Neuronal stem cell (in vitro differentiated cells): Measurements from ENCODE around the gene RASL12.
"Not testable (repeated sequence)": the region's sequence is repeated elsewhere in the genome, so short reads cannot be mapped to it uniquely, and the experiment has no call there.

Experiments used
- DNase-seq: peaks from one replicate; pipeline ENCODE4 v3.0.0-alpha.2; 2013; ENCODE audit warnings: low spot score
- H2AFZ ChIP-seq: one replicate; pipeline ENCODE4 v1.6.1; 2013; ENCODE audit warnings: mild to moderate bottlenecking, low read length, inconsistent platforms
- H2AK5ac ChIP-seq: 2 replicates; pipeline ENCODE4 v1.6.1; 2013; ENCODE audit warnings: low read depth, mild to moderate bottlenecking, inconsistent platforms, low read length, moderate library complexity, mixed read lengths
- H2BK120ac ChIP-seq: 2 replicates; pipeline ENCODE4 v1.6.1; 2013; ENCODE audit warnings: low read depth, mild to moderate bottlenecking, inconsistent platforms, low read length, moderate library complexity, mixed read lengths
- H2BK12ac ChIP-seq: one replicate; pipeline ENCODE4 v1.6.1; 2013; ENCODE audit warnings: low read length, inconsistent platforms
- H2BK15ac ChIP-seq: 2 replicates; pipeline ENCODE4 v1.6.1; 2013; ENCODE audit warnings: mild to moderate bottlenecking, low read length, inconsistent platforms, mixed read lengths
- H2BK5ac ChIP-seq: one replicate; pipeline ENCODE4 v1.6.1; 2013; ENCODE audit warnings: inconsistent platforms, mild to moderate bottlenecking, low read length, moderate library complexity
- H3K14ac ChIP-seq: one replicate; pipeline ENCODE4 v1.6.1; 2013; ENCODE audit warnings: low read length, inconsistent platforms
- H3K18ac ChIP-seq: 2 replicates; pipeline ENCODE4 v1.6.1; 2013; ENCODE audit warnings: low read length, inconsistent platforms
- H3K23ac ChIP-seq: 2 replicates; pipeline ENCODE4 v1.6.1; 2013; ENCODE audit warnings: low read depth, mild to moderate bottlenecking, mixed read lengths, low read length, inconsistent platforms; ENCODE audit not compliant: poor library complexity
- H3K27ac ChIP-seq: replicated peaks from 3 replicates; pipeline ENCODE4 v1.5.1; 2013; ENCODE audit warnings: low read length, inconsistent platforms
- H3K27me3 ChIP-seq, 3 experiments: 2 replicates each; pipeline ENCODE4 v1.6.1; 2013; ENCODE audit warnings: low read length in 3 of 3, mild to moderate bottlenecking in 2 of 3, inconsistent platforms in 1 of 3, low read depth in 1 of 3, mixed read lengths in 1 of 3, moderate library complexity in 1 of 3; ENCODE audit not compliant: control insufficient read depth in 3 of 3, insufficient read depth in 3 of 3
- H3K36me3 ChIP-seq, 2 donors: replicated peaks in 1 of 2; 2 replicates each; pipeline ENCODE4 v1.6.1; 2013; ENCODE audit warnings: low read length in 2 of 2; ENCODE audit not compliant: control insufficient read depth in 2 of 2, insufficient read depth in 2 of 2
- H3K4ac ChIP-seq: 2 replicates; pipeline ENCODE4 v1.6.1; 2013; ENCODE audit warnings: inconsistent platforms, mild to moderate bottlenecking, low read length, moderate library complexity
- H3K4me1 ChIP-seq, 2 donors: 1 replicate in 1 of 2; 2 replicates in 1 of 2; pipeline ENCODE4 v1.6.1; 2013; ENCODE audit warnings: low read length in 2 of 2, low read depth in 1 of 2; ENCODE audit not compliant: control insufficient read depth in 2 of 2, insufficient read depth in 1 of 2
- H3K4me2 ChIP-seq: one replicate; pipeline ENCODE4 v1.6.1; 2013; ENCODE audit warnings: mild to moderate bottlenecking, low read length, inconsistent platforms; ENCODE audit not compliant: insufficient read depth, poor library complexity, severe bottlenecking
- H3K4me3 ChIP-seq, 2 donors: 2 replicates each; pipeline ENCODE4 v1.5.1; 2013; ENCODE audit warnings: low read length in 2 of 2, mild to moderate bottlenecking in 2 of 2, inconsistent platforms in 1 of 2, moderate library complexity in 1 of 2
- H3K79me1 ChIP-seq: one replicate; pipeline ENCODE4 v1.6.1; 2013; ENCODE audit warnings: low read depth, mild to moderate bottlenecking, inconsistent platforms, low read length, moderate library complexity
- H3K9ac ChIP-seq: one replicate; pipeline ENCODE4 v1.6.1; 2013; ENCODE audit warnings: mild to moderate bottlenecking, low read depth, low read length, inconsistent platforms; ENCODE audit not compliant: poor library complexity
- H3K9me3 ChIP-seq, 2 donors: replicated peaks in 1 of 2; 2 replicates each; pipeline versions ENCODE3 to v1.6.1; 2013; ENCODE audit warnings: low read length in 2 of 2, mild to moderate bottlenecking in 2 of 2, inconsistent platforms in 1 of 2, low read depth in 1 of 2, mixed read lengths in 1 of 2, moderate library complexity in 1 of 2; ENCODE audit not compliant: control insufficient read depth in 2 of 2, insufficient read depth in 1 of 2
- H4K8ac ChIP-seq: one replicate; pipeline ENCODE4 v1.6.1; 2013; ENCODE audit warnings: low read depth, mild to moderate bottlenecking, inconsistent platforms, low read length, moderate library complexity
- H4K91ac ChIP-seq: one replicate; pipeline ENCODE4 v1.6.1; 2013; ENCODE audit warnings: low read length, low read depth, mild to moderate bottlenecking, inconsistent platforms; ENCODE audit not compliant: poor library complexity
- WGBS, 2 donors: extraction: QIAGEN DNeasy Blood & Tissue Kit; methylation state at CpG; one replicate each; pipeline ENCODE4 v1.1.7; 2013; ENCODE audit warnings: missing lambda C conversion rate in 2 of 2, mixed read lengths in 1 of 2; ENCODE audit not compliant: insufficient read length in 2 of 2, insufficient replicate concordance in 1 of 2; ENCODE audit errors: extremely low coverage in 2 of 2; 5-methylcytosine and 5-hydroxymethylcytosine counted together

Gene RASL12

GRCh38 chr15:65101891-65102708, 34.3 kb upstream of the RASL12 start:
- peaks cover 0 to 3% of the 10 kb centered on the region in 2 donors for H3K4me1 ChIP-seq
- no peak overlapping the region for H2BK12ac ChIP-seq
- no peak overlapping the region for H3K4ac ChIP-seq
- H2AK5ac ChIP-seq = peak overlapping the region; percentile 61
- H3K23ac ChIP-seq = peak overlapping the region; percentile 82
- no peaks in the 10 kb centered on the region for H3K9me3 ChIP-seq
- peak overlapping the region; percentile 78 for H3K9ac ChIP-seq
- peak overlapping the region; percentile 80 for H3K18ac ChIP-seq
- H2AFZ ChIP-seq = no peak overlapping the region
- peaks cover 0 to 9% (median 0%) of the 10 kb centered on the region in 3 experiments for H3K27me3 ChIP-seq
- peak overlapping the region; percentile 79 for H3K4me2 ChIP-seq
- no peak for DNase-seq
- H3K79me1 ChIP-seq = peaks cover 2% of the 10 kb centered on the region
- peak overlapping the region; percentile 60 for H2BK15ac ChIP-seq
- H3K27ac ChIP-seq = no peak overlapping the region
- peak overlapping the region; percentile 86 for H3K14ac ChIP-seq
- H2BK5ac ChIP-seq = no peak overlapping the region
- no peak overlapping the region for H4K8ac ChIP-seq
- H2BK120ac ChIP-seq = no peak overlapping the region
- WGBS, 2 donors = no CpG with 5 or more reads among the region's 75 CpGs
- no peak overlapping the region for H4K91ac ChIP-seq
- H3K4me3 ChIP-seq = peak overlapping the region in 1 of 2 donors; percentile 71
- peaks cover 4 to 54% of the 10 kb centered on the region in 2 donors for H3K36me3 ChIP-seq

GRCh38 chr15:65101411-65101890, 33.7 kb upstream of the RASL12 start:
- Histone ChIP-seq H4K8ac (no peak overlapping the region), H4K91ac (no peak overlapping the region), H3K4me2 (peak overlapping the region; percentile 79), H3K18ac (peak overlapping the region; percentile 80), H2BK12ac (no peak overlapping the region), H2AK5ac (no peak overlapping the region), H2BK120ac (no peak overlapping the region), H3K9ac (no peak overlapping the region), H2BK15ac (no peak overlapping the region), H3K27ac (no peak overlapping the region), H3K27me3 (peaks cover 0 to 9% (median 0%) of the 10 kb centered on the region in 3 experiments), H3K79me1 (peaks cover 2% of the 10 kb centered on the region), H2AFZ (no peak overlapping the region), H3K36me3 (peaks cover 4 to 54% of the 10 kb centered on the region in 2 donors), H3K4ac (no peak overlapping the region), H3K14ac (peak overlapping the region; percentile 31), H3K23ac (no peak overlapping the region), H3K4me1 (peaks cover 0 to 3% of the 10 kb centered on the region in 2 donors), H2BK5ac (no peak overlapping the region), H3K4me3 (peak overlapping the region in 1 of 2 donors; percentile 68), H3K9me3 (no peaks in the 10 kb centered on the region)
- WGBS, 2 donors = no CpG with 5 or more reads among the region's 9 CpGs
- DNase-seq = peak; percentile 88

GRCh38 chr15:65100442-65100841, 32.7 kb upstream of the RASL12 start:
- Histone ChIP-seq H3K9ac (no peak overlapping the region), H3K9me3 (no peaks in the 10 kb centered on the region), H2AK5ac (no peak overlapping the region), H2BK120ac (no peak overlapping the region), H4K91ac (no peak overlapping the region), H3K27ac (no peak overlapping the region), H3K4ac (no peak overlapping the region), H2BK15ac (no peak overlapping the region), H3K4me3 (no peak overlapping the region), H3K79me1 (peaks cover 2% of the 10 kb centered on the region), H3K18ac (no peak overlapping the region), H3K23ac (no peak overlapping the region), H2BK5ac (no peak overlapping the region), H2BK12ac (no peak overlapping the region), H3K27me3 (peaks cover 0 to 9% (median 0%) of the 10 kb centered on the region in 3 experiments), H2AFZ (no peak overlapping the region), H3K36me3 (peaks cover 4 to 45% of the 10 kb centered on the region in 2 donors), H3K14ac (no peak overlapping the region), H4K8ac (no peak overlapping the region), H3K4me2 (no peak overlapping the region), H3K4me1 (peaks cover 0 to 3% of the 10 kb centered on the region in 2 donors)
- WGBS, 2 donors = no CpG with 5 or more reads among the region's 7 CpGs
- DNase-seq = no peak

- H2AK5ac ChIP-seq, H3K23ac ChIP-seq, H3K9ac ChIP-seq, H2BK5ac ChIP-seq, H3K27ac ChIP-seq, H3K9me3 ChIP-seq, H4K8ac ChIP-seq, H2AFZ ChIP-seq, H3K4me2 ChIP-seq, H2BK120ac ChIP-seq, H3K4me3 ChIP-seq, H3K4ac ChIP-seq, H4K91ac ChIP-seq, H3K14ac ChIP-seq, H3K79me1 ChIP-seq, DNase-seq, H3K4me1 ChIP-seq, H2BK12ac ChIP-seq, H3K27me3 ChIP-seq, H2BK15ac ChIP-seq, H3K18ac ChIP-seq: not testable (repeated sequence)
- no CpG with 5 or more reads among the region's 10 CpGs for WGBS, 2 donors
- peaks cover 4 to 40% of the 10 kb centered on the region in 2 donors for H3K36me3 ChIP-seq
These were observed 32.0 kb upstream of the RASL12 start for GRCh38 chr15:65099801-65100200.
